Measurements from ENCODE around the gene FGF3.

Gene FGF3

DNA sequence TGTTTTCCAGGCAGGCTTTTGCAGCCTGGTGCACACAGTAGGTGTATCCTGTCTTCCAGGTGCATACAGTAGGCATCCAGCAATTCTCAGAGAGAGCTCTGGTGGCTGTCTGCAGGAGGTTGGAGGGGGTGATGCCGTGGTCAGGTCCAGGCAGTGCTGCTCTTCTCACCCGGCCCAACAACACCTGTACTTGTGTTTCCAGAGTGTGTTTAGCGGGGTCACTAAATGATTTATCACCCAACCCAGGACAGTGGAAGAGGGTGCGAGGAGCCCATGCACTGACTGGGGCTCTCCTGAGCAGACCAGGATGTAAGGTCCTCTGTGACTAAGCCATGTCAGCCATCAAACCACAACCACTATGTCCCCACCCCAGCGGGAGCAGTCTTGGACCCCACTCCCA is 18.6 kb upstream of the FGF3 start:
- no peak for DNase-seq (ENCODE audit: low read depth)
- TF ChIP-seq, protein P1, sequence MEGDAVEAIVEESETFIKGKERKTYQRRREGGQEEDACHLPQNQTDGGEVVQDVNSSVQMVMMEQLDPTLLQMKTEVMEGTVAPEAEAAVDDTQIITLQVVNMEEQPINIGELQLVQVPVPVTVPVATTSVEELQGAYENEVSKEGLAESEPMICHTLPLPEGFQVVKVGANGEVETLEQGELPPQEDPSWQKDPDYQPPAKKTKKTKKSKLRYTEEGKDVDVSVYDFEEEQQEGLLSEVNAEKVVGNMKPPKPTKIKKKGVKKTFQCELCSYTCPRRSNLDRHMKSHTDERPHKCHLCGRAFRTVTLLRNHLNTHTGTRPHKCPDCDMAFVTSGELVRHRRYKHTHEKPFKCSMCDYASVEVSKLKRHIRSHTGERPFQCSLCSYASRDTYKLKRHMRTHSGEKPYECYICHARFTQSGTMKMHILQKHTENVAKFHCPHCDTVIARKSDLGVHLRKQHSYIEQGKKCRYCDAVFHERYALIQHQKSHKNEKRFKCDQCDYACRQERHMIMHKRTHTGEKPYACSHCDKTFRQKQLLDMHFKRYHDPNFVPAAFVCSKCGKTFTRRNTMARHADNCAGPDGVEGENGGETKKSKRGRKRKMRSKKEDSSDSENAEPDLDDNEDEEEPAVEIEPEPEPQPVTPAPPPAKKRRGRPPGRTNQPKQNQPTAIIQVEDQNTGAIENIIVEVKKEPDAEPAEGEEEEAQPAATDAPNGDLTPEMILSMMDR (IDR thresholded peaks at IDR 0.05; ENCODE audit: low read depth, low read length, missing control alignments) = no peak
- no peak overlapping the region for H3K4me3 ChIP-seq (ENCODE audit: low read depth, low read length)

DNA sequence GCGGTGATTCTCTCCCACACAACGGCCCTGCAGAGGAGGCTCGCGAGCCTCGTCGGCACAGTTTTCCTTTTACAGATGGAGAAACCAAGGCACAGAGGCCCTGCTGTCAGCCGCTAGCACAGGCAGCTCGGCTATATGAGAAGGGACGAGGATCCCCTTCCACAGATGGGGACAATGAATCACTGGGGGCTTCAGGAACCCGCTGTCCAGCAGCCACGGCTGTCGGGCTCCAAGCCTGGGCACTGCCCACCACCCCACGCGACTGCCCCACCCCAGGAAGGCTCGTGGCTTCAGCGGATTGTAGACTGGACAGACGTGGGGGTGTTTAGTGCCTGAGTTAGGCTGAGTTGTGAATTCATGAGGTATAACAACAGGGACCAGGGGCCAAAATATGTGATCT is 17.2 kb upstream of the FGF3 start:
- TF ChIP-seq, protein P1 (IDR thresholded peaks at IDR 0.05; ENCODE audit: low read depth, low read length, missing control alignments) = no peak
- H3K4me3 ChIP-seq (ENCODE audit: low read depth, low read length) = no peak overlapping the region
- no peak for DNase-seq (ENCODE audit: low read depth)

DNA sequence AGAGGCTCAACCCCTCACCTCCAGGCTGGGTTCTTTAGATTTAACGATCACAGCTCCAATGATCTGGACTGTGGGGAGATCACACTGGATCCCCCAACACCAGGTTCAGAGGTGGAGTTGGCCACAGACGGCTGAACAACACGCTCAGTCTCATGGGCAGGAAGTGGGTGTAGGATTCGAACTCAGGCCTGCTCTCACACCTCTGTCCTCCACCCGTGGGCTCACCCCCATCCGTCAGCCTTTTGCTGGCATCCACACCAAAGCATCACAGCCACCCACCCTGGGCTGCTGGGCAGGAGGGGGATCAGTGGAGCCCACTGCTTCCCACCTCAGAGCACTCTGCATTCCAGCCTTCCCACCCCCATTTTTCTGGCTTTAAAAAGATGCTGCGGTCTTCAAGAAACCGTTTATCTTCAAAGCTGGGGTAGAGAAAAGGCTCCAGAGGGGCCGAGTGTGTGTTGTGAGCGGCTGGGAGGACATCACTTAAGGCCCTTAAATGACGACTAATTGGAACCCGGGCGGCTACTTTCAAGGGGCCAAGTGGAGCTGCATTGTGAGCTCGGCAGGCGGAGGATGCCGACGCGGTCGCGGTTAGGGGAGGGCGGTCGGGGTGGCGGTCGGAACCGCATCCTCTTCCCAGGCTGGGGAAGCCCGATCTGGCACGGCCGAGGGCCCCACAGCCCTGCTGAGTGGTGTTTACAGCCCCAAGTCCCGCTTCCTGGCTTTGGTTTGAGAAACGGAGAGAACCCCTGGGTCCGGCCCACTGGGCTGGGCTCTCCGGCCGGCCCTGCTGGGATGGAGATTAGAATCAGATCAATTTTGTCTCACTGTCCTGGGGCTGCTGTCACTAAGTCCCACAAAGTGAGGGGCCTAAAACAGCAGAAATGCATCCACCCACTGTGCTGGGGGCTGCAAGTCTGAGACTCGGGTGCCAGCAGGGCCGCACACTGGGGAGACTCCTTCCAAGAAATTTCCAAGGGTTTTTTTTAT is 15.9 kb upstream of the FGF3 start:
- DNase-seq (ENCODE audit: low read depth) = no peak

DNA sequence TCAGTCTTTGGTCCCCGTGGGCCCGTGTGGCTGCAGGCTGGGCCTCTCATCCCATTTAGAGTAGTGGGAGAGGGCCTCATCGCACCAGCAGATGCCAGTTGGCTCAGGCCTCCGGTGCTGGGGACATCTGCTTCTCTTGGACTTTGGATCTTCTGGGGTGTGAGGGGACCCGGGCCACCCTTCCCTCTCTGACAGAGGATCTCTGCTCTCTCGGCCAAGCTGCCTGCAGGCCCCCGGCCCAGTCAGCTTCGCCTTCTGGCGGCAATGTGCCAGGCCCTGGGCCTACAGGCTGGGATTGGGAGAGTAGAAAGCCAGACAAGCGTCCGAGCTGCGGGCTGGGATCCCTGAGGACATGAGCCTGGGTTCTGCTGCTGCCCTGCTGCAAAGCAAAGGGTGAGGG is 15.0 kb upstream of the FGF3 start:
- TF ChIP-seq, protein P1 (IDR thresholded peaks at IDR 0.05; ENCODE audit: low read depth, low read length, missing control alignments) = no peak
- no peak for DNase-seq (ENCODE audit: low read depth)
- H3K4me3 ChIP-seq (ENCODE audit: low read depth, low read length) = no peak overlapping the region

More for the DNA sequence above, 15.9 kb upstream of the FGF3 start:
- no peak overlapping the region for H3K4me3 ChIP-seq (ENCODE audit: low read depth, low read length)
- TF ChIP-seq, protein P1 (IDR thresholded peaks at IDR 0.05; ENCODE audit: low read depth, low read length, missing control alignments) = no peak

DNA sequence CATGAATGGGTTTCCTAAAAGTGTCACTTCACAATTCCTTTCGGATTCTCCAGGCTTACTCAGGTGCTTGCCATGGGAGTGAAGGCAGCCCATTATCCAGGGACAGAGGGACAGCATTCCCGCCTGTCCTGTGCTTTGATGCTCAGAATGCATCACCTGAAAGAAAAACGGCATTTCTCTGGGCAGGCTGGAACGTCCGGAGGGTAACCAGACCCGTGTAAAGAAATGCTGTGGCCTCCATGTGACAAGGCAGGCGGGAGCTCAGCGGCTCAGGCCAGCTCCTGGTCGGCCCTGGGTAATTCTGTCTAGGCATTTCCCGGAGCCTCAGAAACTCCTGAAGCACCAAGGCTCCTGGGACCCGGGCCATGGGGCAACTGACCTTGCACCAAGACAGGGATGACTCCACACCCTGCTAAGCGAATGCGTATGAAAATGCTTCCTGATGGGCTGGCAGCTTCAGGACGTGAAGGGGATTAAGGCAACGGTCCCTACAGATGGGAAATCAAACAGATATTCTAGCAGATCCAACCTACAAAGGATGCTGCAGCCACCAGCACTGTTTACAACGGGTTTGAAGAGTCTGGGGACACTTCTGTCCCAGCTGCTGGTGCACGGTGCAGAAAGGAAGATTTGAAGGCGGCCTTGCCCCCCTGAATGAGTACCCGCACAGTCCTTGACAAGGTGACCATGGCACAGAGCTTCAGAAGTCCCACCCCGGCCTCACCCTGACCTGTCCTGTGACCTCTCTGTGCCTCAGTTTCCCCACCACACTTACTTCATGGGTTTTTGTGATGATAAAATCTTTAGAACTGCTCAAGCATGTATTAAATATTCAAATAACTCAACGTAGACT is 13.6 kb upstream of the FGF3 start:
- H3K4me3 ChIP-seq (ENCODE audit: low read depth, low read length) = no peak overlapping the region
- TF ChIP-seq, protein P1 (IDR thresholded peaks at IDR 0.05; ENCODE audit: low read depth, low read length, missing control alignments) = no peak
- DNase-seq (ENCODE audit: low read depth) = no peak

DNA sequence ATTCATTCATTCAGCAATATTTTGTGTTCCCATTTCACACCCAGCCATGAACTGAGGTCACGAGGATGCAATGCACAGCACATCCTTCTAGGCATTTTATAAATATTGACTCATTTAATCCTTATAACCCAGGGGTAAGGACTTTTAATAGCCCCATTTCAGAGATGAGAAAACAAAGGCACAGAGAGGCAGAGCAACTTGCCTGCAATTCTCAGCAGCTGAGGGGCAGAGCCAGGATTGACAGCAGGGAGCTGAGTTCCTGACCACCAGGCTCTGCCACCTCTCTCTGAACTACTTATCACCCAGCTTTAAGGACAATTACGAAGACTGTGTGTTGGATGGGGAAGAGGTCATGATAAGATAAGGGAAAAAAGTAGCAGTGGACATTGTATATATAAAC is 12.8 kb upstream of the FGF3 start:
- TF ChIP-seq, protein P1 (IDR thresholded peaks at IDR 0.05; ENCODE audit: low read depth, low read length, missing control alignments) = no peak

More for the DNA sequence above, 12.8 kb upstream of the FGF3 start:
- DNase-seq (ENCODE audit: low read depth) = no peak
- no peak overlapping the region for H3K4me3 ChIP-seq (ENCODE audit: low read depth, low read length)
